ENCODE measurements around the gene RNF135.
"Not testable (repeated sequence)": the region's sequence is repeated elsewhere in the genome, so short reads cannot be mapped to it uniquely, and the experiment has no call there.

The RNF135 gene

GRCh38 chr17:30954046-30954830 lies 16.6 kb upstream of the RNF135 start:
- no peak for DNase-seq (ENCODE audit: low spot score)

- no peak for DNase-seq (ENCODE audit: low spot score)
Observed at GRCh38 chr17:30956764-30957374, 14.0 kb upstream of the RNF135 start.

GRCh38 chr17:30957741-30958140 lies 13.1 kb upstream of the RNF135 start:
- DNase-seq (ENCODE audit: low spot score): no peak

GRCh38 chr17:30958187-30958586 lies 12.7 kb upstream of the RNF135 start:
- no peak for DNase-seq (ENCODE audit: low spot score)

- DNase-seq (ENCODE audit: low spot score): peak; percentile 37
Observed at GRCh38 chr17:30961209-30962188, 9.3 kb upstream of the RNF135 start.

GRCh38 chr17:30964312-30964711 lies 6.5 kb upstream of the RNF135 start:
- DNase-seq (ENCODE audit: low spot score): not testable (repeated sequence)

GRCh38 chr17:30964876-30965275 lies 6.0 kb upstream of the RNF135 start:
- no peak for DNase-seq (ENCODE audit: low spot score)

GRCh38 chr17:30965686-30966085 lies 5.2 kb upstream of the RNF135 start:
- DNase-seq (ENCODE audit: low spot score): no peak

GRCh38 chr17:30967911-30968310 lies 2.9 kb upstream of the RNF135 start:
- not testable (repeated sequence) for DNase-seq (ENCODE audit: low spot score)

GRCh38 chr17:30969989-30970830 lies 629 bp upstream of the RNF135 start:
- DNase-seq (ENCODE audit: low spot score): no peak

GRCh38 chr17:30975042-30975820 lies 4.4 kb downstream of the RNF135 start:
- no peak for DNase-seq (ENCODE audit: low spot score)

- DNase-seq (ENCODE audit: low spot score): not testable (repeated sequence)
Observed at GRCh38 chr17:30979919-30980318, 9.1 kb downstream of the RNF135 start.

- DNase-seq (ENCODE audit: low spot score): no peak
Observed at GRCh38 chr17:30981531-30982519, 11.0 kb downstream of the RNF135 start.

GRCh38 chr17:30982855-30983254 lies 12.0 kb downstream of the RNF135 start:
- no peak for DNase-seq (ENCODE audit: low spot score)

- DNase-seq (ENCODE audit: low spot score): no peak
Observed at GRCh38 chr17:30990458-30990857, 19.6 kb downstream of the RNF135 start.

- DNase-seq (ENCODE audit: low spot score): no peak
Observed at GRCh38 chr17:30992551-30992950, 21.7 kb downstream of the RNF135 start.

- no peak for DNase-seq (ENCODE audit: low spot score)
Observed at GRCh38 chr17:30995347-30995746, 24.5 kb downstream of the RNF135 start.

GRCh38 chr17:30996486-30996885 lies 25.6 kb downstream of the RNF135 start:
- DNase-seq (ENCODE audit: low spot score): no peak

- DNase-seq (ENCODE audit: low spot score): no peak
Observed at GRCh38 chr17:30997270-30997669, 26.4 kb downstream of the RNF135 start.
